ENCODE results near the gene MAPK14.

MAPK14 gene

GRCh38 chr6:36104836-36105235 lies 77.2 kb downstream of the MAPK14 start:
- FAIRE-seq, result no peak

- FAIRE-seq, result no peak
Observed at GRCh38 chr6:36109092-36109491, 81.5 kb downstream of the MAPK14 start.

- no peak for FAIRE-seq
Observed at GRCh38 chr6:36110050-36110449, 82.4 kb downstream of the MAPK14 start.

- FAIRE-seq, result no peak
Observed at GRCh38 chr6:36110863-36111262, 83.3 kb downstream of the MAPK14 start.

GRCh38 chr6:36111526-36111925 lies 83.9 kb downstream of the MAPK14 start:
- no peak for FAIRE-seq

- no peak for FAIRE-seq
Observed at GRCh38 chr6:36113049-36113448, 85.4 kb downstream of the MAPK14 start.

- no peak for FAIRE-seq
Observed at GRCh38 chr6:36113703-36114102, 86.1 kb downstream of the MAPK14 start.

GRCh38 chr6:36114798-36115408 lies 87.3 kb downstream of the MAPK14 start:
- FAIRE-seq, result no peak

- no peak for FAIRE-seq
Observed at GRCh38 chr6:36115412-36115811, 87.8 kb downstream of the MAPK14 start.

- FAIRE-seq, result no peak
Observed at GRCh38 chr6:36116066-36116864, 88.7 kb downstream of the MAPK14 start.

GRCh38 chr6:36116943-36117342 lies 89.3 kb downstream of the MAPK14 start:
- FAIRE-seq, result no peak

GRCh38 chr6:36117658-36118549 lies 90.3 kb downstream of the MAPK14 start:
- no peak for FAIRE-seq

- no peak for FAIRE-seq
Observed at GRCh38 chr6:36118550-36119107, 91.0 kb downstream of the MAPK14 start.

- no peak for FAIRE-seq
Observed at GRCh38 chr6:36119209-36119608, 91.6 kb downstream of the MAPK14 start.

- no peak for FAIRE-seq
Observed at GRCh38 chr6:36120018-36120417, 92.4 kb downstream of the MAPK14 start.

GRCh38 chr6:36120539-36120938 lies 92.9 kb downstream of the MAPK14 start:
- no peak for FAIRE-seq

GRCh38 chr6:36120979-36121786 lies 93.6 kb downstream of the MAPK14 start:
- FAIRE-seq, result no peak

GRCh38 chr6:36121787-36122494 lies 94.3 kb downstream of the MAPK14 start:
- no peak for FAIRE-seq

GRCh38 chr6:36122495-36123269 lies 95.1 kb downstream of the MAPK14 start:
- FAIRE-seq, result no peak

- FAIRE-seq, result no peak
Observed at GRCh38 chr6:36123270-36124139, 95.9 kb downstream of the MAPK14 start.
